ENCODE data around the gene ADCY1.

Gene ADCY1

DNA sequence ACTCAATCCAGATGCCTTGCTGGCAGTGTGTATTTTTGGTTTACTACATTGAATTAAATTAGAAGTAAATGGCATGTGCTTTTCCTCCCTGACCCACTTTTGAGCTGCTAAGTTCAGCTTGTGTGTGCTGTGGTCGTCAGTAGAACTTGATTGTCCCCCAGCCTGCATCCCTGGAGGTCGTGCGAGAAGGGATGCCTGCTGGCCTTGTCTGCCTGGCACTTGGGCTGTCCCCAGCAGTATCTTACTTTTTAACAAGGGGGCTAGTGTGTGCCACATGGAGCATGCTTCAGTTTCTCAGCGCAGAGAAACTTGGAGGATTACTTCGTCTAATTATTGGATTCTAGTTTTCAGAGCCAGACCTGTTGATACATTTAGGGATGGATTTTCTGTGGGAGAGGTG is 80.2 kb downstream of the ADCY1 start:
- no peak for DNase-seq

DNA sequence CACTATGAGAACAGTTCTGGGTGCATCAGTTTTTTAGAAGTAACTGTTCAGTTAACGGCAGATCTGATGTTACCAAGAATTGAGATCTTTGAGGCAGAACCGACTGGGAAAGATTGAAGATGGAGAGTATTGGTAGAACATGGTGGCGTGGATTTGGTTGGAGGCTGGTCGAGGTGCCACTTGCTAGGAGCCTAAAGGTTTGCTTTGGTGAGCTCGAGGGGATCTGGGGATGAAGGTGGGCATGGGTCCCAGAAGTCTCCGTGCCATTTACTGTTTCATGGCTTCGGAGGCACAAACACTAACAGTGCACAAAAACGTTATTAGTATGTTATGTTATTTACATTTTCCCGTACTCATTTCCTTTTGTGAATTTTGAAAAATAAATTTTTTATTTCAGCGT is 81.4 kb downstream of the ADCY1 start:
- no peak for DNase-seq

DNA sequence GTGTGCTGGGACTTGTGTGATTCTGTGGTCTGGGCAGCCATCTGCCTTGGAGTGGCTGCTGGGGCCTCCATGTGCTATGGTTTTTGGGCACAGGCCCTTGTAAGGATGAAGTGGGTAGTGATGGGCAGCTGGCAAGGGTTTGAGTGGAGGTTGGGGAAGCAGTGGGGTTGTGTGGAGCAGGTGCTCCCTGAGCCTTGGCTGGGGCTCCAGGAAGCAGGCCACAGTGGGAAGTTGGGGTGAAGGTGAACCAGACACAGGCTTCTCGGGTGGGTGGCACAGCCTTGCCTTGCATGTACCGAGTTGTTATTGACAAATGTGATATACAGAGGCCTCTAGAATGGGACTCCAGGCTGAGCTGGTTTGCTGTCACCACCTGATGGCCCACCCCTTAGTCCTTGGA is 82.3 kb downstream of the ADCY1 start:
- DNase-seq, result no peak

- no peak for DNase-seq
Observed at GRCh38 chr7:45657136-45657889, 83.1 kb downstream of the ADCY1 start.

- DNase-seq, result no peak
Observed at GRCh38 chr7:45657890-45658715, 83.9 kb downstream of the ADCY1 start.

GRCh38 chr7:45658716-45659495 is 84.7 kb downstream of the ADCY1 start:
- no peak for DNase-seq

- DNase-seq, result no peak
Observed at GRCh38 chr7:45659496-45660139, 85.5 kb downstream of the ADCY1 start.

DNA sequence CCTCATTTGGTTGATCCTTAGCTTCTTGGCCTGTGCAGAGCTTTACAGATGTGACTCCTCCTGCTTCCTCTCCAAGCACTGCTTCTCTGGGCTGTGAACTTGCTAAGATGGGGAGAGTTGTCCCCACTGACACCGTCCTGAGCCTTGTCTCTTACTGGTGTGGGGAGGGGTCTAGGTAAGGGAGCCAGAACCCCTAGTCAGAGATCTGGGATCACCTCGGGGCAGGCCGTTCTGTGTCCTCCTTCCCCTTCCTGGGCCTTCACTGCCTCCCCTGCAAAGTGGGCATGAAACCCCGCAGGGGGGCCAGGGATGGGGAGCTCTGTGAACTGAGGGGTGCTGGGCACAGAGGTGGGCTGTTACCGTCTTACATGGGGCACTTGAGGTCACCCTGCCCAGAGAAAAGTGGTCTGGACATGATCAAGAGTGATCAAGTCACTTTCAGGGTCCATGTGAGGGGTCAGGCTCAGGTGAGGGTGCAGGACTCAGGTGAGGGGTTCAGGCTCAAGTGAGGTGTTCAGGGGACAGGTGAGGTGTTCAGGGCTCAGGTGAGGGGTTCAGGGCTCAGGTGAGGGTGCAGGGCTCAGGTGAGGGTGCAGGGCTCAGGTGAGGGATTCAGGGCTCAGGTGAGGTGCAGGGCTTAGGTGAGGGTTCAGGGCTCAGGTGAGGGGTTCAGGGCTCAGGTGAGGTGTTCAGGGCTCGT is 86.2 kb downstream of the ADCY1 start:
- no peak for DNase-seq

GRCh38 chr7:45660901-45661211 is 86.7 kb downstream of the ADCY1 start:
- no peak for DNase-seq

GRCh38 chr7:45661302-45661995 is 87.3 kb downstream of the ADCY1 start:
- no peak for DNase-seq

GRCh38 chr7:45662018-45662417 is 87.8 kb downstream of the ADCY1 start:
- DNase-seq, result no peak

DNA sequence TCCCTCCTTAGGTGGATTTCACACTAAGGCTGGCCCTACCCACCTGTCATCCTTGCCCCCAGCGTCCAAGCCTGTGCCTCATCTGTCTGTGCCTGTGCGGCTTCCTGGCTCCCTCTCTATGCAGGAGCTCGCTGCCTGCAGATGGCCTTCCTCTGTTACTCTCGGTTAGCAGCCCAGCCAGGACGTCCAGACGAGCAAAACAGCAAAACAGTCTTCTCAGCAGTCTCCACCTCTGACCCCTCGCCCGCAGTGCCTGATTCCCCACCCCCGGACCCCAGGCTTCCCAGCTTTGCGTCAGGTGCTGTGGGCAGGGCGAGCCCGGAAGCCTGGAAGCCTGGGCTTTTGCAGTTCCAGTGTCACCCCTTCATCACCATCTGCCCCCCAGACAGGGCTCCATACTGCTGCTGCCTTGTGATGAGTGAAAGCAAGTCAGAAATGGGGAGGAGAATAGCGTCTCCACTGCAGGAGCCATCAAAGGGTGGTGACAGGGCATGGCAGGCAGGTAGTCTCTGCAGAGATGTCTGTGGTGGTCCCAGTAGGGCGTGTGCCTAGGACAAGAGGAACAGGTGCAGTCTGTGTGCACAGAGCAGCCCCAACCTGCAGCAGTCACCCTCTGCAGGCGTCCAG is 88.5 kb downstream of the ADCY1 start:
- DNase-seq, result no peak

DNA sequence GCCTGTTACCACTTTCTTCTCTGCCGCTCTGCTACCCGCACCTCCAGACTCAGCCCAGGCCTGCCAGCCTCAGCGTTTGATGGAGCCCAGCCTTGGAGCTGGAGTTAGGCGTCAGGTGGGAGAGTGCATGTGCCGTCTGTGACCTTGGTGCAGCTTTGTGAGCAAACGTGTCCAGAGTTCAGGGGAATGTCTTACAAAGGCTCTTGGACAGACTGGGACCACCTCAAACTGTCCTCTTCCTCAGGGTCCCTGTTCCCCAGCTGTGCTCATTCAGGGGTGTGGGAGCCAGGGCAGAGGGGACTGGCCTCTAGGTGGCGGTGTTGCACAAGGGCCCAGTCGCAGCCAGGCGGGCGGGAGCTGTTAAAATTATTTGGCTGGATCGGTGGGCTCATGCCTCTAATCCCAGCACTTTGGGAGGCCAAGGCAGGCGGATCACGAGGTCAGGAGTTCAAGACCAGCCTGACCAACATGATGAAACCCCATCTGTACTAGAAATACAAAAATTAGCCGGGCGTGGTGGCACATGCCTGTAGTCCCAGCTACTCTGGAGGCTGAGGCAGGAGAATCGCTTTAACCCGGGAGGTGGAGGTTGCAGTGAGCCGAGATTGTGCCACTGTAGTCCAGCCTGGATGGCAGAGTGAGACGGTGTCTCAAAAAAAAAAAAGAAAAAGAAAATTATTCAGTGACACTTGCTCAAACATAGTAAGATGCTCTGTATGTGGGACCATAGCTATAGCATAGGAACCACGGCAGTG is 89.2 kb downstream of the ADCY1 start:
- no peak for DNase-seq

GRCh38 chr7:45663965-45664633 is 89.9 kb downstream of the ADCY1 start:
- DNase-seq, result no peak

GRCh38 chr7:45665172-45665571 is 91.0 kb downstream of the ADCY1 start:
- no peak for DNase-seq

DNA sequence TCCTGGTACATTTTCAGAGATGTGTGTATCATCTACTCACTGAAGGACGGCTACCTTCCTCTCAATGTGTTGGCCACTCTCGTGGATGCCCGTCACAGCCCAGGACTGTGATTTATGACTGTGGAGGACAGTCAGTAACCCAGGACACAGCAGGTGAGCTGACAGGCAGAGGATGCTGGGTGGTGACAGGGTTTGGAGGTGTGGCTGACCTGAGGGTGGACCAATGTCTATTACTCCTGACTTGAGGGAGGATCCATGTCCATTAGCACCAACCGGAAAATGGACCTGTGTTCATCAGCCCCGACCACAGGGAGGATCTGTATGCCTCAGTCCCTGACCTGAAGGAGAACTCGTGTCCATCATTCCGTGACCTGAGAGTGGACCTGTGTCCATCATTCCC is 96.1 kb downstream of the ADCY1 start:
- DNase-seq, result no peak

DNA sequence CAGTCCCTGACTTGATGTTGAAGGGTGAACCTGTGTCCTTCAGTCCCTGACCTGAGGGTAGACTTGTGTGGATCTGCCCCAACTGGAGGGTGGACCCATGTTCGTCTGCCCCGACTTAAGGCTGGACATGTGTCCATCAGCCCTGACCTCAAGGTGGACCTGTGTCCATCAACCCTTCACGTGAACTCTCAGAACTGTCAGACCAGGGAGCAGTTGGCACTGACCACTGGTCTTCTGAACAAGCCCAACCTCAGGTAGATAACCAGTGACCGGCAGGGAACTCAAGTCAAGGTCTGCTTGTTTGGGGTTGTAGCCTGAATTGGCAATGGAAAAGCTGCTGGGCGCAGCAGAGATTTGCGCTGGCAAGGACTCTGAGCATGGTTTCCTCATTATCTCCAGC is 96.5 kb downstream of the ADCY1 start:
- no peak for DNase-seq

DNA sequence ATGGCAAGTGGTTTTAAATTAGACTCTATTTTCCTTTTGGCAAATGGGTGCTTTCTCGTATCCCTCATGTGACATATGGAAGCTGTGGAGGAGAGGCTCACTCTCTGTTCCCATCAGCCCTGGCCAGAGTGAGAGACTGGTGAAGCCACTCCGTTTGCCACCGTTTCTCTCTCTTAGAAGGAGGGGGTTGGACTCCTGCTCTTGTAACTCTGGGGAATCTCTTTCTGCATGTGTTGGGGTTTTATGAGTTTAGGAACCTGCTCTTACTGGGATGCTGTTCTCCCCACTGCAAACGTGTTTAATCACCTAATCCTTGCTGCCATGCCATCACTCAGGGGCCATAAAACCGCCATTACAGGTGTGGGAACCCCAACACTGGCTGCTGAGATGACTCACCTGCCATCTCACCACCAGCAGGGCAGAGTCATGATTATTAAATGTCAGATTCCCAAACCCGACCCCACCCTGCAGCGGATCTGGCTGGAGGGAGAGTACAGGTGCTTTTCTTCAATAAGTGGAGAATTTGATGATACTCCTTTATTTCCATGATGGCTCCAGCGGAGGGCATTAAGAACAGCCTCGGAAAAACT is 103.2 kb downstream of the ADCY1 start:
- DNase-seq, result no peak

DNA sequence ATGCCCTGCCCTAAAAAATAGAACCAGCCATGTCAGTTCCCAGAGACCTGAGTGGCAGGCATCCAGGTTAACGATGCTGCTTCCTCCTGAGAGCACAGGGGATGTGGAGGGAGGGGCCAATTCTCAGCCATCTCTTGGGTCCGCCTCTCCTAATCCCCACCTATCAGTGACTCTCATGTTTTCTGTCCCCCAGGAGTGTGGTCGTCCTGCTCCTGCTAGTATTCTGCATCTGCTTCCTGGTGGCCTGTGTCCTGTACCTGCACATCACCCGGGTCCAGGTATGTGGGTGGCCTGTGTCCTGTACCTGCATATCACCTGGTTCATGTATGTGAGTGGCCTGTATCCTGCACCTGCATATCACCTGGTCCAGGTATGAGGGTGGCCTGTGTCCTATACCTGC is 105.3 kb downstream of the ADCY1 start:
- DNase-seq, result no peak

- no peak for DNase-seq
Observed at GRCh38 chr7:45680776-45681175, 106.6 kb downstream of the ADCY1 start.

All from T-helper 9 cell (primary cell).